ENCODE data around the gene NRDC. TPM values are rescaled to one million over a fixed set of nuclear protein-coding genes. Genes with fewer than 3 reads are reported as not detected.
"Not testable (repeated sequence)": the region's sequence is repeated elsewhere in the genome, so short reads cannot be mapped to it uniquely, and the experiment has no call there.

NRDC gene
- total RNA-seq, 1 donor from 2014 or later: 68.0 TPM

GRCh38 chr1:51843948-51844347 is 34.6 kb downstream of the NRDC start:
- no peak for DNase-seq (ENCODE audit: extremely low read depth, low read depth, low spot score)

DNA sequence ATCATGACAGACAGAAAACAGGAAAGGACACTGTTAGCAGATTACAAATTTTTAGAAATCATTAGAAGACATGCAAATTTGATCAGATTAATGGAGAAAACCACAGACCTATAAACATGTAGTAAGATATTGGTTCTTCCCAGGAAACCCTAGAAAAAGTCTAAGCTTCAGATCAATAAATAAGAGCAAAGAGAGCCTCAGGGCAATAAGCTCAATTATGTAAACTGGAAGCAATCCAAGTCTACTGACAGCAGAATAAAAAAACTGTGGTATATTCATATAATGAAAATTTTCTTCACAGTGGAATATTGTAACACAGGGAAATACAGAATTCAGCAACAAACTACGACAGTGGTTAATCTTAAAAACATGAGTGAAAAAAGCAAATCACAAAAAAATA is 36.3 kb downstream of the NRDC start:
- no peak for DNase-seq (ENCODE audit: extremely low read depth, low read depth, low spot score)

GRCh38 chr1:51840743-51841461 is 37.6 kb downstream of the NRDC start:
- no peak for DNase-seq (ENCODE audit: extremely low read depth, low read depth, low spot score)

GRCh38 chr1:51840182-51840581 is 38.3 kb downstream of the NRDC start:
- no peak for DNase-seq (ENCODE audit: extremely low read depth, low read depth, low spot score)

GRCh38 chr1:51839094-51839493 is 39.4 kb downstream of the NRDC start:
- DNase-seq (ENCODE audit: extremely low read depth, low read depth, low spot score): no peak

DNA sequence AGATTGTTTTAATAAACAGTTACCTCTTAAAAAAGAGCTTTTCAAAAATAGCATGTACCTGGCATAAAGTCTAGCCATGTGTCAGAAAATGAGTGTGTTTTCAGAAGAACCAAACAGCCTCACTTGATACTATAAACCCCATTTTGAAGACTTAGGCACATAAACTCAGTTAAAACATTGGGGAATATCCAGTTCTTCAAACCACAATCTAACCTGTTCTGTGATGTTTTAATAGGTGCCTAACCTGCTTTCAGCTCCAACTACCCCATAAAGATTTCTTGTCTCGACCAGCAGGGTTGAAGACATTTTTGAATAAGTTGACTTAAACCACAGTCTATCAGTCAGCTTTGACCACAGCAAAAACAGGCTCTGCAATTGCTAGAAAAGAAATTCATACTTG is 41.3 kb downstream of the NRDC start:
- no peak for DNase-seq (ENCODE audit: extremely low read depth, low read depth, low spot score)

DNA sequence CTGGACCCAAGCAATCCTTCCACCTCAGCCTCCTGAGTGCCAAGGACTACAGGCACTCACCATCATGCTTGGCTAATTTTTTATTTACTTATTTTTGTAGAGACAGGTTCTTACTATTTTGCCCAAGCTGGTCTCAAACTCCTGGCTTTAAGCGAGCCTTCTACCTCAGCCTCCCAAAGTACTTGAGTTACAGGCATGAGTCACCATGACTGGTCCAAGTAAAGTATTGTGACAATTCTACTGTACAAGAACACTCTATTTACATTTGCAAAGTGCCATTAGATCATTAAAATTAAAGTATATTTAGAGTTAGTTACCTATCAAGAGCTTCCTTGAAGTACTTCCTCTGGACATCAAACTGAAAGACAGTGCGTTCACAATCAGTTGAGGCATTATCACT is 44.8 kb downstream of the NRDC start:
- DNase-seq (ENCODE audit: extremely low read depth, low read depth, low spot score): no peak

- no peak for DNase-seq (ENCODE audit: extremely low read depth, low read depth, low spot score)
Observed at GRCh38 chr1:51829058-51829457, 49.5 kb downstream of the NRDC start.

DNA sequence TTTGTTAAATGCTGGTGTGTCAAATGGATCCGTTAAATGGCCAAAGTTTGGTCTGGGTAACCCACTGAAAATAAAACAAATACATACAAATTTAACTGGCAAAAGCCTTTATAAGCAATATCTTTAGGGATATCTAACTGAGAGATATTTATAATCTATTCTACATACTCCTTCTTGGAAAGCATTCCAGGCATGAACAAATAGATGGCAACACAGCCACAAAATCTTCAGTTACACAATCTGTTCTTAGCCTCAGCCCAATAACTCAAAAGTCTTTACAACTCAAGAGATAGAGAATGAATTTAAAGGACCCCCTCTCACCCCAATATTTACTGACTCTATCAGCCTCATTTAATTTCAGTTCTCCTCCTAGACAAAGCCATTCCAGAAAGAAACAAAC is 58.7 kb downstream of the NRDC start:
- DNase-seq (ENCODE audit: extremely low read depth, low read depth, low spot score): no peak

GRCh38 chr1:51819021-51819420 is 59.5 kb downstream of the NRDC start:
- not testable (repeated sequence) for DNase-seq (ENCODE audit: extremely low read depth, low read depth, low spot score)

DNA sequence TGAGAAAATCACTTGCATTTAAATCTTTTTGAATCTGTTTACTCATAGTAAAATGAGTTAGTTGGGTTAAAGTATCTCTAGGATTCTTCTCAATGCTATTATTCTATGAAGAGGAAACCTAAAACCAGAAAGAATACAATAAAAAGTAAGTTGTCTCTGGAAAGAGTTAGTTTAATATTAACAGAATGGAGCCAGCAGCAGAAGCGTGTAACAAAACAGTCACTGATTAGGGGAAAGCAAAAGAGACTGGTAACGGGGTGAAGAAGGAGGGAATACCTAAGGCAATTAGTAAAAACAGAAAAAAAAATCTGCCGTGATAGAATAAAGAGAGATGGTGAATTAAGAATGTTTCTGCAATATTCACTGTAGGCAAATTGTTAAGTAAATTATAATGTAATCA is 60.0 kb downstream of the NRDC start:
- no peak for DNase-seq (ENCODE audit: extremely low read depth, low read depth, low spot score)

DNA sequence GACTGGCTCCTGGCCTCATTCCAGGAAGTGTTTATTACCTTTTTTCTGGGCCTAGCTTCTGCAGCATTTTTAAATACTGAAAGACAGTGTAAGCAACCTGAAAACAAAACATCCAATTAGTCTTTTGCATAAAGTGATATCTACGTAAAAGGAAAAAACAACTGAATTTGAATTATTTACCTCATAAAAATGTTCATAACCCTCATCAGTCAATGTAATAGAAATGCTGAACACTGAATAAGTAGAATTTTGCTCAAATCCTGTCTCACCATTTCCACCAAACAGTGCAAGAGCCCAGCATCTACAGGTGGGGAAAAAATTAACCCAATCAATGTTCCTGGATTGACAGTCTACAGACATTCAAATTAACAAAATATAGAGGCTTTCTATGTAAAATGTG is 64.0 kb downstream of the NRDC start:
- no peak for DNase-seq (ENCODE audit: extremely low read depth, low read depth, low spot score)

GRCh38 chr1:51799372-51799771 is 79.2 kb downstream of the NRDC start:
- DNase-seq (ENCODE audit: extremely low read depth, low read depth, low spot score): no peak

GRCh38 chr1:51794868-51795267 is 83.7 kb downstream of the NRDC start:
- DNase-seq (ENCODE audit: extremely low read depth, low read depth, low spot score): no peak

DNA sequence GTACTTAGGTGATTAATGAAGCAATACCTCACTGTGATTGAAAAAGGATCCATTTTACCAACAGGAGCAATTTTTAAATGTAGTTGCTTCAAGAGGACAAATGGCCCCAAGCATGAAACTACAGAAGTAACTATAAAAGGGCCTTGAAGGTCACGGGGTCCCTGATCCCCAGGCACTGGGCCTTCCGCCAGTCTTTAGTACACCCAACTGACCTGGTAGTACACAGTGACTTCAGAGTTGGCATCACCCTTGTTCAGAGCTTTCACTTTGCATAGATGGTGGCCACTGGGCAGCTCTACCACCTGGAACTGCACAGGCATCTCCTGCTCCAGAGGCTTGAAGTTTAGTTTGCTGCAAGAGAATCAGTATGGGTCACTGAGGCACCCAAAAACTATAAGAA is 84.3 kb downstream of the NRDC start:
- no peak for DNase-seq (ENCODE audit: extremely low read depth, low read depth, low spot score)

DNA sequence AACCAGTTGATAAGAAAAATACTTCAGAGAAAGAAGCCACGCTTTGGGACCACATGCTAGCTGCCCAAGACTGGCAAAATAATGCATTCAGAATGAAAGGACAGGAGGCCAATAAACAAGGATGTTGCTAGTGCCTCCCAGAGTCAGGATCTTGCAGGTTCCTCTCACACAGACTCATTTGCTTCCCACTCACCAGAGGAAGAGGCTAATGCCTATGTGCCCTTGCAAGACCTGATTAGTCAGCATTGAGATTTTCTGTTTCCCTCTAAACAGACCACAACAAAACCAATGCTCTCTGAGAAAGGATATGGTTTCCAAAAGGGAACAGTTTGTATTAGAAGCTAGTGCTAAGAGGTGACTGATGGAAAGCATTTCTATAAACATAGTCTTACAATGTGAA is 85.7 kb downstream of the NRDC start:
- DNase-seq (ENCODE audit: extremely low read depth, low read depth, low spot score): no peak

DNA sequence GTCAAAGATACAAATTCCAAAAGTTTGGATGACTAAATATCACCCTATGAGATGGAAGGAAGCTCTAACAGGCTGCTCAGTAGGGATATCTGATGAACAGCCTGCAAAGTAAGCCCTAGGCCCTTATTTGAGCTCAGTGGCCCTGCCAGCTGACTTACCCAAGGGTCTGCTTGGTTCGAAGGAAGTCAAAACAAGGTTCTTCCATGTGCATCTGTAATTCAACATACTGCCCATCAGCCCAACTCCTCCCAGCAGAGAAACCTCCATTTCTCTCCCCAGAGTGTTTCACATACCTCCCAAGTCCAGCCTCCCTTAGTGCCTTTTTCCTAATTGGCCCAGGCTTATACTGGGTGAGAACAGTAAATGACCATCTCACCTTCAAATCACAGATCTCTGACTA is 86.6 kb downstream of the NRDC start:
- no peak for DNase-seq (ENCODE audit: extremely low read depth, low read depth, low spot score)

DNA sequence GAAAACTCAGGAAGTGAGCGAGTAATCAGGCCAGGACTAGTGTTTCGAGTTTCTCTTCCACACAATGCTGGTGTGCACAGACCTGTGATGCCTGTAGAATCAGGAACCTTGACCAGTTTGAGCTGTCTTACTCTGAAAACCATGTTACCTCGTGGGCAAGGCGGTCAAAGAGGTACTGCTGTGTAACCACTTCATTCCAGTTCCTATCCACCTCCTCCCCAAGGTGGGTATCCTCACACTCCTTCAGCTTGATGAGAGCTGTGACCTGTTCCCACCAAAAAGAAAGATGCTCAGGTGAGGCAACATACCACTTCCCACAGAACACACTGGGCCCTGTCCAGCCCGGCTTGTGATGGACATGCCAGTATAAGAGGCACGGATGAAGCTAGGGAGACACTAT is 88.1 kb downstream of the NRDC start:
- no peak for DNase-seq (ENCODE audit: extremely low read depth, low read depth, low spot score)

DNA sequence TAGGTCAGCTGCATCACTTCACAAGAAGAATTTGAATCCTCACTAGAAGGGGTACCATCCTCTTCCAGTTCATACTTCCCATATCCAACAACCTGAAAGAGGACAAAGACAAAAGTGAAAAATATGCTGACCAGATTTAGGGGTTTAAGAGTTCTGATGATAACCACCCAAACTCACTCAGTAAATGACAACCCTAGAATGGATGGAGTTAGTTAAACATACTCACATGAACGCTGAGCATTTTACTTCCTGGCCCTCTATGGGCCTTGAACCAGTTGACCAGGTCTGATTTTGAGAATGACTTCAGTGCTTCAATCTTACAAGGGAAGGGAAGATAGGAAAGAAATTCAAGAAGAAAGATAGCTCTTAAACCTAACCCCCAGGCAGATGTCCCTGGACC is 89.2 kb downstream of the NRDC start:
- DNase-seq (ENCODE audit: extremely low read depth, low read depth, low spot score): no peak

- no peak for DNase-seq (ENCODE audit: extremely low read depth, low read depth, low spot score)
Observed at GRCh38 chr1:51788938-51789337, 89.6 kb downstream of the NRDC start.

GRCh38 chr1:51784997-51785421 is 93.5 kb downstream of the NRDC start:
- DNase-seq (ENCODE audit: extremely low read depth, low read depth, low spot score): no peak

DNA sequence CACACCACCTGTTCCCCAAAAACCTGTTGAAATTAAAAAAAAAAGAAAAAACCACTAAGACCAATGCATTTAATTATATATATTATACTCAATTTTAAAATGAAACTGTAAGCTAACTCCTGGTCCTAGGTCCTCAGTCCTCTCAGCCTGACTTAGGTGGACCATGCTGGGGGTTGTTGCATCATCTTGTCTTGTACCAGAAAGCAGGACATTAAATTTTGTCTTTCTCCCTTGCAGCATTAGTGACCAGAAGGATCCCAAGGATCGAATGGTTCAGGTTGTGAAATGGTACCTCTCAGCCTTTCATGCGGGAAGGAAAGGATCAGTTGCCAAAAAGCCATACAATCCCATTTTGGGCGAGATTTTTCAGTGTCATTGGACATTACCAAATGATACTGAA is 97.6 kb downstream of the NRDC start:
- no peak for DNase-seq (ENCODE audit: extremely low read depth, low read depth, low spot score)

- no peak for DNase-seq (ENCODE audit: extremely low read depth, low read depth, low spot score)
Observed at GRCh38 chr1:51776408-51776807, 102.1 kb downstream of the NRDC start.
